Measurements from ENCODE around the gene DUSP22. TPM values are rescaled to one million over a fixed set of nuclear protein-coding genes. Genes with fewer than 3 reads are reported as not detected.
A peak's percentile ranks its signal among the peaks of the same experiment; 100 is the strongest.

Gene DUSP22
- total and polyA plus RNA-seq, 2 donors (not counting 1 experiment from before 2014, with no cell fraction given) = 117 to 133 TPM

- DNase-seq = peak; percentile 39
- Mint-ChIP-seq H3K4me3 (peak overlapping the region; percentile 59), H3K9me3 (ENCODE audit: insufficient read depth) (no peaks in the 10 kb centered on the region), H3K27me3 (no peaks in the 10 kb centered on the region), H3K27ac (peak overlapping the region; percentile 16), H3K4me1 (peaks cover 69% of the 10 kb centered on the region)
- peak overlapping the region; percentile 39 for H3K9ac ChIP-seq (ENCODE audit: low read length)
- H3K79me2 ChIP-seq (ENCODE audit: control insufficient read depth, insufficient read depth, low read length) = no peaks in the 10 kb centered on the region
- H3K4me2 ChIP-seq (replicated peaks; ENCODE audit: low read depth, low read length, poor library complexity, severe bottlenecking) = peak overlapping the region; percentile 64
- H3K4me3 ChIP-seq (ENCODE audit: control extremely low read depth in 1 of 5, extremely low read depth in 1 of 5, insufficient read depth in 1 of 5, low read depth in 2 of 5, low read length in 4 of 5) = peak overlapping the region in 4 of 5 experiments; percentile 13 to 40 (median 30)
- peak overlapping the region; percentile 67 for H2AFZ ChIP-seq (ENCODE audit: insufficient read depth, low read depth, low read length, poor library complexity, severe bottlenecking)
- peak; percentile 31 for ATAC-seq (ENCODE audit: low read depth)
- H3K4me1 ChIP-seq (ENCODE audit: control insufficient read depth in 2 of 2, insufficient read depth in 2 of 2, low read length in 2 of 2) = peaks cover 57 to 58% of the 10 kb centered on the region in 2 donors
- POLR2A ChIA-PET = no interaction called here
- no peaks in the 10 kb centered on the region for H4K20me1 ChIP-seq (ENCODE audit: control insufficient read depth, insufficient read depth, low read length, poor library complexity, severe bottlenecking)
- 38% methylated on average over 1 of the region's 5 CpGs for WGBS (ENCODE audit: insufficient coverage)
- peaks cover 1 to 14% (median 9%) of the 10 kb centered on the region in 3 donors for H3K9me3 ChIP-seq (ENCODE audit: control extremely low read depth in 1 of 3, control insufficient read depth in 2 of 3, insufficient read depth in 1 of 3, low read length in 2 of 3)
- intact Hi-C loops (cut with micrococcal nuclease) = loop anchor here (5.0 kb wide), 1 partner anchor 32 kb away; the partner anchor contains the start of gene DUSP22
- CTCF ChIA-PET = interaction anchor here (1.4 to 2.1 kb wide), 2 partner anchors 27 to 29 kb away, joined by 3 to 6 read pairs; no protein-coding TSS in a partner anchor
- peak overlapping the region; percentile 21 to 74 for H3K27ac ChIP-seq (ENCODE audit: low read length in 2 of 2)
- no peaks in the 10 kb centered on the region for H3K36me3 ChIP-seq (replicated peaks in 1 of 2; ENCODE audit: control extremely low read depth in 1 of 2, control insufficient read depth in 1 of 2, extremely low read depth in 1 of 2, insufficient read depth in 2 of 2, low read length in 1 of 2)
- TF ChIP-seq EZH2 (IDR thresholded peaks at IDR 0.05; ENCODE audit: borderline replicate concordance, insufficient read depth, low read depth, low read length, poor library complexity, severe bottlenecking) (no peak), CTCF (IDR thresholded peaks at IDR 0.05) (no peak)
- H3K27me3 ChIP-seq (replicated peaks in 1 of 4; ENCODE audit: control extremely low read depth in 1 of 4, control insufficient read depth in 3 of 4, insufficient read depth in 4 of 4, low read length in 3 of 4) = no peaks in the 10 kb centered on the region
These were observed 32.3 kb upstream of the DUSP22 start for GRCh38 chr6:259901-260508.

- H3K27me3 ChIP-seq (replicated peaks in 1 of 4; ENCODE audit: control extremely low read depth in 1 of 4, control insufficient read depth in 3 of 4, insufficient read depth in 4 of 4, low read length in 3 of 4) = no peaks in the 10 kb centered on the region
- no peaks in the 10 kb centered on the region for H3K79me2 ChIP-seq (ENCODE audit: control insufficient read depth, insufficient read depth, low read length)
- no peak overlapping the region for H2AFZ ChIP-seq (ENCODE audit: insufficient read depth, low read depth, low read length, poor library complexity, severe bottlenecking)
- H3K27ac ChIP-seq (ENCODE audit: low read length in 2 of 2) = no peak overlapping the region
- H3K4me3 ChIP-seq (ENCODE audit: control extremely low read depth in 1 of 5, extremely low read depth in 1 of 5, insufficient read depth in 1 of 5, low read depth in 2 of 5, low read length in 4 of 5) = no peak overlapping the region
- TF ChIP-seq EZH2 (IDR thresholded peaks at IDR 0.05; ENCODE audit: borderline replicate concordance, insufficient read depth, low read depth, low read length, poor library complexity, severe bottlenecking) = no peak
- no peak for TF ChIP-seq CTCF (IDR thresholded peaks at IDR 0.05)
- ATAC-seq (ENCODE audit: low read depth) = no peak
- peaks cover 0 to 8% (median 3%) of the 10 kb centered on the region in 3 donors for H3K9me3 ChIP-seq (ENCODE audit: control extremely low read depth in 1 of 3, control insufficient read depth in 2 of 3, insufficient read depth in 1 of 3, low read length in 2 of 3)
- no peaks in the 10 kb centered on the region for H3K36me3 ChIP-seq (replicated peaks in 1 of 2; ENCODE audit: control extremely low read depth in 1 of 2, control insufficient read depth in 1 of 2, extremely low read depth in 1 of 2, insufficient read depth in 2 of 2, low read length in 1 of 2)
- Mint-ChIP-seq H3K4me1 (peaks cover 44% of the 10 kb centered on the region), H3K27ac (no peak overlapping the region), H3K27me3 (no peaks in the 10 kb centered on the region), H3K4me3 (no peak overlapping the region), H3K9me3 (ENCODE audit: insufficient read depth) (peaks cover 2% of the 10 kb centered on the region)
- ChIA-PET POLR2A (no interaction called here), CTCF (interaction anchor here (1.1 kb wide), 1 partner anchor 26 kb away, joined by 4 read pairs; no protein-coding TSS in a partner anchor)
- no peak overlapping the region for H3K9ac ChIP-seq (ENCODE audit: low read length)
- no peak overlapping the region for H3K4me2 ChIP-seq (replicated peaks; ENCODE audit: low read depth, low read length, poor library complexity, severe bottlenecking)
- intact Hi-C loops (cut with micrococcal nuclease) = no loop called here
- no peaks in the 10 kb centered on the region for H4K20me1 ChIP-seq (ENCODE audit: control insufficient read depth, insufficient read depth, low read length, poor library complexity, severe bottlenecking)
- H3K4me1 ChIP-seq (ENCODE audit: control insufficient read depth in 2 of 2, insufficient read depth in 2 of 2, low read length in 2 of 2) = peaks cover 25 to 44% of the 10 kb centered on the region in 2 donors
- DNase-seq = no peak
- 100% methylated on average over 1 of the region's 2 CpGs for WGBS (ENCODE audit: insufficient coverage)
These were observed 27.7 kb upstream of the DUSP22 start for GRCh38 chr6:264626-265025.
